ENCODE results near the gene NLRC3.

DNA sequence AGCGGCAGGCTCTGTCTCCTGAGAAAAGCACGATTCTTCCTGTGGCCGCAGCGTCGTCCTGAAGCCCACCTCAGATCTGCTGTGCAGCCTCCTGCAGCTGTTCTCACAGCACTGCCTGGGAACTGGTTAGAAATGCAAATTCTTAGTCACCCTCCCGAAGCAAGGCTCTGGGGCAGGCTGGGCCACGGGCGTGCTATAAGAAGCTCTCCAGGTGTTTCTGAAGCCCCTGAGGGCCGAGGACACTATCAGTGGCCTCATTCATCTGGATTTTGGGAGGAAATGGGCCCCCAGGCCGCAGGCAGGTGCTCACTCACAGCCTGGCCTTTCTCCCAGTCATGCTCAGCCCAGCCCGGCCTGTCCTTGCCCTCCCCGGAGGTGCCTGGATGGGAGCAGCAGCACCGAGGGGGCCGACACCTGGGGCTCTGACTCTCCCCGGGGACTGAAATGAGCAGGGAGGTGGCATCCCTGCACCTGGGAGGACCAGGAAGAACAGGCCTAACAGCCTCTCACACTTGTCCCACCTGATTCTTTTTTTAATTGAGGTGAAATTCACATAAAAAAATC is 10.4 kb upstream of the NLRC3 start:
- TF ChIP-seq CTCF (IDR thresholded peaks at IDR 0.05; ENCODE audit: insufficient read depth, low read length, poor library complexity, severe bottlenecking) (no peak), EZH2phosphoT487 (conservative IDR thresholded peaks at IDR 0.05; ENCODE audit: low read length) (no peak)
